K562 (cell line): Measurements from ENCODE around the gene NACAD. TPM values are rescaled to one million over a fixed set of nuclear protein-coding genes. Genes with fewer than 3 reads are reported as not detected.

ENCODE experiments used
- BRF1 ChIP-seq: IDR thresholded peaks from 3 replicates; pipeline ENCODE4 v1.6.1; 2011; ENCODE audit warnings: borderline replicate concordance, mild to moderate bottlenecking; ENCODE audit not compliant: insufficient read length; ENCODE audit errors: extremely low read depth
- GATA2 ChIP-seq: sonication (generic); formaldehyde crosslinking; IDR thresholded peaks from 2 replicates; pipeline ENCODE4 v1.4.0; 2020; ENCODE audit warnings: mild to moderate bottlenecking, missing genetic modification reagents
- MBD2 ChIP-seq: sonication (generic); IDR thresholded peaks from 2 replicates; pipeline ENCODE4 v1.6.1; 2016; ENCODE audit warnings: low read depth, borderline replicate concordance
- NELFE ChIP-seq: IDR thresholded peaks from 2 replicates; pipeline ENCODE4 v1.6.1; 2011; ENCODE audit warnings: mild to moderate bottlenecking; ENCODE audit not compliant: insufficient read depth, insufficient read length
- POLR2AphosphoS5 ChIP-seq: IDR thresholded peaks from 2 replicates; pipeline ENCODE4 v1.6.1; 2011; ENCODE audit warnings: mild to moderate bottlenecking, low read depth, low read length, moderate library complexity; ENCODE audit not compliant: control insufficient read depth, insufficient read depth
- POLR2G ChIP-seq: fragments of 200-400 bp; formaldehyde crosslinking; IDR thresholded peaks from 2 replicates; pipeline ENCODE4 v1.6.1; 2017; ENCODE audit warnings: low read depth, mild to moderate bottlenecking, antibody characterized with exemption, low read length, moderate library complexity
- POU5F1 ChIP-seq: fragments of 150-350 bp; IDR thresholded peaks from 2 replicates; pipeline ENCODE4 v1.6.1; 2014; ENCODE audit warnings: borderline replicate concordance, low read length, low read depth, mild to moderate bottlenecking; ENCODE audit not compliant: partially characterized antibody
- TSC22D4 ChIP-seq: fragments of 450-650 bp; IDR thresholded peaks from 2 replicates; pipeline ENCODE4 v1.6.1; 2016; ENCODE audit warnings: missing genetic modification characterization, missing biosample characterization, control low read depth
- ZBTB8A ChIP-seq: fragments of 450-650 bp; IDR thresholded peaks from 2 replicates; pipeline ENCODE4 v1.6.1; 2018; ENCODE audit warnings: mild to moderate bottlenecking, moderate library complexity; ENCODE audit not compliant: partially characterized antibody
- ZKSCAN3 ChIP-seq: fragments of 250-450 bp; sonication (Bioruptor Pico); IDR thresholded peaks from 2 replicates; pipeline ENCODE4 v1.4.0; 2020
- ZNF175 ChIP-seq: fragments of 200-800 bp; sonication (Bioruptor generic); IDR thresholded peaks from 2 replicates; pipeline ENCODE4 v1.6.1; 2016; ENCODE audit warnings: low read depth, mild to moderate bottlenecking, missing genetic modification characterization, missing compliant biosample characterization
- ZNF444 ChIP-seq: fragments of 250-450 bp; sonication (Bioruptor Pico); IDR thresholded peaks from 2 replicates; pipeline ENCODE4 v1.4.0; 2020; ENCODE audit warnings: mild to moderate bottlenecking, moderate library complexity
- polyA plus RNA-seq, 8 experiments: library from polyadenylated mRNA; depleted of rRNA in 4 of 8; stranded (reverse) in 5 of 8; unstranded in 3 of 8; fragments of >200 nt; fragmentation: Nextera tagmentation in 2 of 8; fragmentation: Illumina TruSeq in 1 of 8; extraction: Ambion mirVana in 2 of 8; extraction: Trizol in 1 of 8; gene quantifications; 2 replicates each; pipeline versions ENCODE4 v1.2.1 to v1.2.3, GENCODE V29; 2011 to 2014; ENCODE audit warnings: inconsistent platforms in 1 of 8, missing spikeins in 1 of 8
- total RNA-seq, 7 experiments: library from RNA; depleted of rRNA in 6 of 7; stranded (reverse); fragments of >200 nt in 6 of 7; fragmentation: Illumina TruSeq in 2 of 7; extraction: Trizol in 2 of 7; gene quantifications; 2 replicates each; pipeline versions ENCODE4 v1.2.1 to v1.2.3, GENCODE V29; 2011 to 2021; ENCODE audit warnings: low replicate concordance in 1 of 7
- TF ChIP-seq, protein P1 (sequence below): sonication (generic); IDR thresholded peaks from 2 replicates; pipeline ENCODE4 v1.6.1; 2016
- TF ChIP-seq, protein P2 (sequence below): fragments of 250-450 bp; sonication (Bioruptor Pico); IDR thresholded peaks from 2 replicates; pipeline ENCODE4 v1.5.0; 2021; ENCODE audit warnings: mild to moderate bottlenecking, borderline replicate concordance
- TF ChIP-seq, protein P3 (sequence below): fragments of 200-800 bp; sonication (Bioruptor generic); IDR thresholded peaks from 2 replicates; pipeline ENCODE4 v1.6.1; 2016; ENCODE audit warnings: missing genetic modification characterization, missing compliant biosample characterization

Gene NACAD
- total and polyA plus RNA-seq, 9 of the 15 experiments (the other 6 are each of a cell fraction or from before 2014, with no cell fraction given) = under 0.01 to 0.03 (median 0.02) TPM; not detected in 5

DNA sequence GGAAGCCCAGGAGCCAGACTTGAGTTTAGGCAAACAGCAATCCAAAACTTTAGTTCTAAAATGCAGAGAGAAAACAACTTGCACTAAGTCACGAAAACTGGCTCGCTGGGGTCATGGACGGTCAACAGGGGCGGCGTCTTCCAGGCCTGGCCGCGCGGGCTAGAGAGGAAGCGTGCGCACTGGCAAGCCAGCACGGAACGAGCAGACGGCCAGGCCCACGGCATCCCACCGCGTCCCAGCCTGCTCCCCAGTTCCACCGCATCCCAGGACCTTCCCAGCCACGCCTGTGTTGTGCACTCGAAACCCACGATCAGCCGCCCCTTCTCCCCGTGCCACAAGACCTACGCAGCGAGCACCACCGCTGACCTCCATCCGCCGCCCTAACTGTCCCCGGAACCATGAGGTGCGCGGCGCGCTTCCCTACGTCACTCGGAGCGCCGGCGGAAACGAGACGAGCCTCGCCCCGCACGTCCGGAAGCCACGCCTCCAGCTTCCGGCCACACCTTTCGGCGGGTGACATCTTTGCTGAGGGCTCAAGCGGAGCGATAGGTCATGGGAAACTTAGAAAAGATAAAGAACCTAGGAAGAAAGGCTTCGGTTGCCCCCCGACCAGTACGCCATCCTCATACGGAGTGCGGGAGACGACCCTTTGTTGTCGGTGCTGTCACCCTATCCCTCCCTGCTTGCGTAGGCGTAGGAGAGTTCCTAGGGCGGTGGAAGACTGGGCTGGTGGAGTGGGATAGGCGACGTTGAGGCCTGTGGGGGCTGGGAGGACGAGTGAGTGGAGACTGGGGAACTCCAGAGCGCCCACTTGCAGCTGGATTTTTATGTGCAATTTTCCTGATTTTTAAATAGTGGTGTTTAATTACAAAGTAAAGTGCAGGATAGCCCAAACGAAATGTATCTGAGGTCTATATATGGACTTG is 22.8 kb upstream of the NACAD start, which contains the start of gene TBRG4 (continued):
- TF ChIP-seq ZBTB8A (no peak), GATA2 (CRISPR knock-in tag) (no peak), ZNF175 (0 out of 2 replicates have a peak, but pooled peaks have one; percentile 32), ZKSCAN3 (no peak), BRF1 (no peak), POLR2AphosphoS5 (peak; percentile 94), POLR2G (peak; percentile 99), TSC22D4 (tag) (no peak), POU5F1 (no peak), ZNF444 (CRISPR knock-in tag) (no peak), MBD2 (peak; percentile 68), NELFE (no peak)
- TF ChIP-seq, protein P1, sequence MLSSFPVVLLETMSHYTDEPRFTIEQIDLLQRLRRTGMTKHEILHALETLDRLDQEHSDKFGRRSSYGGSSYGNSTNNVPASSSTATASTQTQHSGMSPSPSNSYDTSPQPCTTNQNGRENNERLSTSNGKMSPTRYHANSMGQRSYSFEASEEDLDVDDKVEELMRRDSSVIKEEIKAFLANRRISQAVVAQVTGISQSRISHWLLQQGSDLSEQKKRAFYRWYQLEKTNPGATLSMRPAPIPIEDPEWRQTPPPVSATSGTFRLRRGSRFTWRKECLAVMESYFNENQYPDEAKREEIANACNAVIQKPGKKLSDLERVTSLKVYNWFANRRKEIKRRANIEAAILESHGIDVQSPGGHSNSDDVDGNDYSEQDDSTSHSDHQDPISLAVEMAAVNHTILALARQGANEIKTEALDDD = 0 out of 2 replicates have a peak, but pooled peaks have one; percentile 42
- TF ChIP-seq, protein P2, sequence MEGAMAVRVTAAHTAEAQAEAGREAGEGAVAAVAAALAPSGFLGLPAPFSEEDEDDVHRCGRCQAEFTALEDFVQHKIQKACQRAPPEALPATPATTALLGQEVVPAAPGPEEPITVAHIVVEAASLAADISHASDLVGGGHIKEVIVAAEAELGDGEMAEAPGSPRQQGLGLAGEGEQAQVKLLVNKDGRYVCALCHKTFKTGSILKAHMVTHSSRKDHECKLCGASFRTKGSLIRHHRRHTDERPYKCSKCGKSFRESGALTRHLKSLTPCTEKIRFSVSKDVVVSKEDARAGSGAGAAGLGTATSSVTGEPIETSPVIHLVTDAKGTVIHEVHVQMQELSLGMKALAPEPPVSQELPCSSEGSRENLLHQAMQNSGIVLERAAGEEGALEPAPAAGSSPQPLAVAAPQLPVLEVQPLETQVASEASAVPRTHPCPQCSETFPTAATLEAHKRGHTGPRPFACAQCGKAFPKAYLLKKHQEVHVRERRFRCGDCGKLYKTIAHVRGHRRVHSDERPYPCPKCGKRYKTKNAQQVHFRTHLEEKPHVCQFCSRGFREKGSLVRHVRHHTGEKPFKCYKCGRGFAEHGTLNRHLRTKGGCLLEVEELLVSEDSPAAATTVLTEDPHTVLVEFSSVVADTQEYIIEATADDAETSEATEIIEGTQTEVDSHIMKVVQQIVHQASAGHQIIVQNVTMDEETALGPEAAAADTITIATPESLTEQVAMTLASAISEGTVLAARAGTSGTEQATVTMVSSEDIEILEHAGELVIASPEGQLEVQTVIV (CRISPR knock-in tag) = no peak
- TF ChIP-seq, protein P3, sequence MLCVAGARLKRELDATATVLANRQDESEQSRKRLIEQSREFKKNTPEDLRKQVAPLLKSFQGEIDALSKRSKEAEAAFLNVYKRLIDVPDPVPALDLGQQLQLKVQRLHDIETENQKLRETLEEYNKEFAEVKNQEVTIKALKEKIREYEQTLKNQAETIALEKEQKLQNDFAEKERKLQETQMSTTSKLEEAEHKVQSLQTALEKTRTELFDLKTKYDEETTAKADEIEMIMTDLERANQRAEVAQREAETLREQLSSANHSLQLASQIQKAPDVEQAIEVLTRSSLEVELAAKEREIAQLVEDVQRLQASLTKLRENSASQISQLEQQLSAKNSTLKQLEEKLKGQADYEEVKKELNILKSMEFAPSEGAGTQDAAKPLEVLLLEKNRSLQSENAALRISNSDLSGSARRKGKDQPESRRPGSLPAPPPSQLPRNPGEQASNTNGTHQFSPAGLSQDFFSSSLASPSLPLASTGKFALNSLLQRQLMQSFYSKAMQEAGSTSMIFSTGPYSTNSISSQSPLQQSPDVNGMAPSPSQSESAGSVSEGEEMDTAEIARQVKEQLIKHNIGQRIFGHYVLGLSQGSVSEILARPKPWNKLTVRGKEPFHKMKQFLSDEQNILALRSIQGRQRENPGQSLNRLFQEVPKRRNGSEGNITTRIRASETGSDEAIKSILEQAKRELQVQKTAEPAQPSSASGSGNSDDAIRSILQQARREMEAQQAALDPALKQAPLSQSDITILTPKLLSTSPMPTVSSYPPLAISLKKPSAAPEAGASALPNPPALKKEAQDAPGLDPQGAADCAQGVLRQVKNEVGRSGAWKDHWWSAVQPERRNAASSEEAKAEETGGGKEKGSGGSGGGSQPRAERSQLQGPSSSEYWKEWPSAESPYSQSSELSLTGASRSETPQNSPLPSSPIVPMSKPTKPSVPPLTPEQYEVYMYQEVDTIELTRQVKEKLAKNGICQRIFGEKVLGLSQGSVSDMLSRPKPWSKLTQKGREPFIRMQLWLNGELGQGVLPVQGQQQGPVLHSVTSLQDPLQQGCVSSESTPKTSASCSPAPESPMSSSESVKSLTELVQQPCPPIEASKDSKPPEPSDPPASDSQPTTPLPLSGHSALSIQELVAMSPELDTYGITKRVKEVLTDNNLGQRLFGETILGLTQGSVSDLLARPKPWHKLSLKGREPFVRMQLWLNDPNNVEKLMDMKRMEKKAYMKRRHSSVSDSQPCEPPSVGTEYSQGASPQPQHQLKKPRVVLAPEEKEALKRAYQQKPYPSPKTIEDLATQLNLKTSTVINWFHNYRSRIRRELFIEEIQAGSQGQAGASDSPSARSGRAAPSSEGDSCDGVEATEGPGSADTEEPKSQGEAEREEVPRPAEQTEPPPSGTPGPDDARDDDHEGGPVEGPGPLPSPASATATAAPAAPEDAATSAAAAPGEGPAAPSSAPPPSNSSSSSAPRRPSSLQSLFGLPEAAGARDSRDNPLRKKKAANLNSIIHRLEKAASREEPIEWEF (CRISPR knock-in tag) = no peak
